NCI-H2029 (cell line): ENCODE data around the gene BRINP1.
A peak's percentile ranks its signal among the peaks of the same experiment; 100 is the strongest.
"Not testable (repeated sequence)": the region's sequence is repeated elsewhere in the genome, so short reads cannot be mapped to it uniquely, and the experiment has no call there.

Source experiments
- DNase-seq: peaks from one replicate; lab custom pipeline; 2025; lab: John Stamatoyannopoulos, UW

The BRINP1 gene

DNA sequence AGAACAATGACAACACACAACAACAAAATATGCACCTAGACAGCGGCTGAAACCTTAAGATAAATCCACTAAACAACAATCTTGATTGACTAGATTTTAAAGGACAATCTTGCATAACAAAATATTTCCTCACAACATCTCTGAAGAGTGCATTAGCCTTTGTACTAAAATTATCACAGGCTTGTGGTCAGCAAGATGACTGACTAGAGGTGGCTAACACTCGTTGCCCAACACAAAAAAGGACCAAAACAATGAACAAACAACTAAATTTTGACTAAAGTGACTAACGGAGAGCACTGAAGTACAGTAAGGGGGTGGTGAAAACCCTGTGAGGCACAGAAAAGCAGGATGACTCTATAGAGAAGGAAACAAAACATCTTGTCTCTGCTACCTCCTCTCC, 183.9 kb downstream of the BRINP1 start:
- DNase-seq, result no peak

DNA sequence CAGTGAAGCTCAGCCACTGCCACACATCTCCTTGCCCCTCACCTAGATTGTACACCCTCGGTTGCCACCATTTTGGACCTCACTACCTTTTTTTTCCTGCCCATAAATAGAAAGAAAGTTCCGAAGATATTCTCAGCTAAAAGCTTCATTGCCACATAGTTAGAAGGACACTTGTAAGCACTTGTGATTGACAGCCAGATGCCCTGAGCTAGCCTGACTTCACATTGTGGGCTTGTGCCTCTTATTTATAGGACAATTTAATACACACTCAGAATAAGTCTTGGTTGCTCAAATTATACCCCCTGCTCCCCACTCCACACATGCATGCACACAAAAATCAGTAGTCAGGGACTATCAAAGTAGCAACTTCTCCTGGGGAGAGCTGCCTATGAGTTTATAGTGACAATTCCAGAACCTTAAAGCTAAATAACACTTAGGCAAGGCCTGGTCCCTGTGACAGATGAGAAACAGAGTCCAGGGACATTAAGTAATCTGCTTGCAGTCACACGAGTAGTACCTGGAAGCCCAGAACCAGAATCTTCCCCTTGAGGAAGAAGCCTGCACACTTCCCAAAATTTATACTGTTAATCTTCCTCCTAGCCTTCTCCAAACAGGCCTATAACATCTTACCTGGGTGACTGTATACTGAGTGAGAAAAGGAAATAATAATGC, 184.8 kb downstream of the BRINP1 start:
- DNase-seq, result no peak

DNA sequence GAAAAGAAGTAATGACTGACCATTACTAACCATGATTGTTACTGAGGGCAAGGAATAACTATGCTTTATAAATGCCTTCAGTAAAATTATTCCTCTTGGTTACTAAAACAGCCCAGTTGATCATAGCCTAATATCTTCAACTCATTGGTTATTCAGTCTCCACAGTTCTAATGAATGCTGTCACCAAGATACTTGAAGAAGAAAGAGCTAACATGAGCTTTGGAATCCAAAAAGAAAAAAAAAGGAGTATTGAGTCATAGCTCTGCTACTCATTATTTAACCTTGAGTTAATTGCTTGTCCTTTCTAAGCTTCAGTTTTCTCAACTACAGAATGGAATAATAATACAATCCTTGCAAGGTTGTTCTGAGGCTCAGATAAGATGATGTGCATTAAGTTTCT, 187.7 kb downstream of the BRINP1 start:
- no peak for DNase-seq

DNA sequence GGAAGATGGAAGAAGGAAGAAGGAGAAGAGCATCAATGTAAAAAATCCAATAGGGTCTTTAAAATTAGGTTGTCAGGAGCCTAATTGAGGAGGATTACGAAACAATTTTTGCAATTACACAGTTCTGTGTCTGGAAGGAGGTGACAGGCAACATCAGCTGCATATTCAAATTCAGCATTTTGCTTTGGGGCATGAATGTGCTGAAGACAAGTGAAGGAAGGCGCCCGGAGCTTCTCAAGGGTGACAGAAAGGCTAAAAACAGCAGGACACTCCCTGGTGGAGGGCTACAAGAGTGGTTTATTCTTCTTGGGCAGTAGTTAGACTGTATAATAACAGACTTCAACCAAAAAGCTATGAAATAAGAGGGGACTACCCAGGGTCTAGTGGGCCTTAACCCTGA, 188.3 kb downstream of the BRINP1 start:
- DNase-seq, result no peak

DNA sequence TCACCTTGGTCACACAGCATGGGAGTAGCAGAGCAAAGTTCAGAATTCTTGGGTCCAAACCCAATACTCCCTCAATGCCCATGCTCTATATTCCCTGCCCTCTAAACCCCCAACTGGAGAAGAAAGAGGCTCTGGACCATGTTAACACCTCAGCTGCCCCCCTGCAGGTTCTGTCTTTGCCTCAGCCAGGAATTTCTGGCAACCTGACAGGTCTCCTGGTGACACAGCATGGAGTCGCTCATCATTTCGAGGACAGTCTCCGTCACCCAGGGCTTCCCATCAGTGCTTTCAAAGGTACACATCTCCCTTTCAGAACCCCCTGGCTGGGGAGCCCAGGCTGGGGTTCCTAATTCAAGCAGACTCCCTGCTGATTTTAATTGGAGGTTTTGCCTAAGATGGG, 189.5 kb downstream of the BRINP1 start:
- DNase-seq, result no peak

DNA sequence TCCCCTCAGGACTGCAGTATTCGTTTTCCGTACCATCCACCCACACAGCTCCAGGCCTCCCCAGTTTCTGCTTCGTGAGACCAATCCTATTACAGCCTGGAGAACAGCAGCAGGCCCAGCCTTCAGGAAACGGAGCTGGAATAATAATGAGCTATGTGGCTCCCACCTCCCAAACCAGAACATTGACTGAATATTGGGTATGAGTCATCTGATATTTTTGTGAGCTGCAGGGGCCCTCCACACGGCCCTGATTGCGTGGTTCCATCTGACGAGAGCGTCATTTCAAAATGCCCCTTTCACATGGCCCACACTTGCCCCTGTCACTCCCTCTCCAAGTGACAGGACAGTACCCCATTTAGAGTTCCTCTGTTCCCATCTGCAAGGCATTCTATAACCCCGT, 192.0 kb downstream of the BRINP1 start:
- no peak for DNase-seq

DNA sequence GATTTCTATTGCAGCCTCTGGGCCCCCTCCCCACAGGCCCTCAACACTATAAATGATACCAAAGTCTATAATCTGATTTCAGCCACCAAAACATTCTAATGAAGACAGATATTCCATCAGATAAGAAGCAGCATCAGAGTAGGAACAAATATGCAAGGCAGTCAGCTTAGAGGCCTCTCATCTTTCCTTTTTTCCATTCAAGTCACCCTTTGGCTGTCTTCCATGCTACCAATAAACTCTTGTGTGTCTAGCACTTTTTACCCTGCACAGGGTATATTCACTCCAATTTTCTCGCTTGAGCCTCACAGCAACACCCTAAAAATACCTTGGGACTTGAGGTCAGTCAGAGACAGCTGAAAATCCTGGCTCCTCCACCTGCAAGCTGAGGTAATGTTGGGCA, 193.7 kb downstream of the BRINP1 start:
- DNase-seq, result no peak

DNA sequence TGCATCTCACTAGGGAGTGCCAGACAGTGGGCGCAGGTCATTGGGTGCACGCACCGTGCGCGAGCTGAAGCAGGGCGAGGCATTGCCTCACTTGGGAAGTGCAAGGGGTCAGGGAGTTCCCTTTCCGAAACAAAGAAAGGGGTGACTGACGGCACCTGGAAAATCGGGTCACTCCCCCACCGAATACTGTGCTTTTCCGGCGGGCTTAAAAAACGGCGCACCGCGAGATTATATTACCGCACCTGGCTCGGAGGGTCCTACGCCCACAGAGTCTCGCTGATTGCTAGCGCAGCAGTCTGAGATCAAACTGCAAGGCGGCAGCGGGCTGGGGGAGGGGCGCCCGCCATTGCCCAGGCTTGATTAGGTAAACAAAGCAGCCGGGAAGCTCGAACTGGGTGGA, 200.0 kb downstream of the BRINP1 start:
- DNase-seq, result not testable (repeated sequence)

DNA sequence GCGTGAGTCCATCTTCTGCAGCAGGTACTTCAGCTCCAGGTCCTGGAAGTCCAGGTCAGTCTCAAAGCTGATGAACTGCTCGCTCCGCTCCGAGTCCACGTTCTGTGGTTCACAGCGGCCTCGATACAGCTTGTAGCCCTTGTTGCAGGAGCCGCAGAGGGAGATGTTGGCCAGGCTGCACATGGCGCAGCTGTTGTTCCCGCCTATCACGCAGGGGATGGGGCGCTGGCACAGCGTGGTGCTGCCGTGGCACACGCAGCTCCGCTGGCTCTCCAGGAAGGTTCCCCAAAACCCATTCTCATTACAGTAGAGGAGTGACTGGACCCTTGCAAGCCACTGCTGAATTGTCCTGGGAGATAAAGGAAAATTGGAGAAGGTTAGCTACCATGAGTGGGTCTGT, 201.4 kb downstream of the BRINP1 start:
- no peak for DNase-seq

DNA sequence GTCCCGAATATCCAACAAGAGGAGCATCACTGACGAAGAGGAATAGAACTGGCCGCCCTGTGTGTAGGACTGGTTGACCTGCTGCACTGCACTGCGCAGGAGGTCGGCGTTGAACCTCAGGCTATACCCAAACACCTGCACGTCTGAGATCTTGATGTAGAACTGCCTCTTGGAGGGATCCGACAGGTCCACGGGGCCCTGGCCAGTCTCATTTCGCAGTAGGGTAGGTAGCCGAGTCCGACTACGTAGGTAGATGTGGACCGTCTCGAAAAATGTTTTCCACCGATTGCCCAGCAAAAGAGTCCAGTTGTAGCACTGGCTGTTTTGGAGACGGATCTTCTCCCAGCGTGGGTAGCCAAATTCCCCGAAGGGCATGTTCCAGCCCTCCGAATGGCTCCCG, 202.0 kb downstream of the BRINP1 start:
- DNase-seq, result no peak

DNA sequence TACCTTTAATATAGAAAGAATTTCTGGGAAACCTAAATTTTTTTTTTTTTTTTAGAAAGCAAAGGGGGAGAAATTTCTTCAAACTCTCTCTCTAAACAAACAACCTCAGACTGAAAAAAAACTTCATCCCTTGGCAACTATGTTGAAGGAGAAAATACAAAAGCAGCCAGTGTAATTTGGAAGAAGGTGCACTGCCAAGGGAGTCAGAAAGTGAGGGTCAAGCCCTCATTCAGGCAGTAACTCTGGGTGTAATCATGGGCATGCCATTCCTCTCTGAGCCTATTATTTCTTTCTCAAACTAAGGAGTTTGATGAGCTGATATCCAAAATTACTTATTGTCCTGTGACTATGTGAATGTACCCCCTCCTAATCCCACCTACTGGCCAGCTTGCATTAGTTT, 203.1 kb downstream of the BRINP1 start:
- DNase-seq, result no peak

DNA sequence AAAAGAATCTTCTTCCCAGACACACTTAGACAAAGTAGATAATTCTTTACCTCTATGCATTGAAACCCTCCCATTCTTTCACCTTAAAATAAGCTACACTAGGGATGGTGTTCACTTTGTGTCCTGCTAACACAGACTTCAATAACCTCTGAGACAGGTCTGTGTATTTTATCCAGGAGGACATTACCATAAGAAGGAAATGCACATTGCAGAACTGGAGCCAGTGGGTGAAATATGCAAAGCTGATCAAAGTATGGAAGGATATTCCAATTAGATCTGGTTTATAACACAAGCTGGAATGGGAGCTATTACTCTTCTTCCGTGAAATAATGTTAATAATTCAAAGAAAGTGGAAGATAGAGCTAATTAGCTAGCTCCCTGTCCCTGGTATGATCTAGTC, 204.1 kb downstream of the BRINP1 start:
- no peak for DNase-seq

DNA sequence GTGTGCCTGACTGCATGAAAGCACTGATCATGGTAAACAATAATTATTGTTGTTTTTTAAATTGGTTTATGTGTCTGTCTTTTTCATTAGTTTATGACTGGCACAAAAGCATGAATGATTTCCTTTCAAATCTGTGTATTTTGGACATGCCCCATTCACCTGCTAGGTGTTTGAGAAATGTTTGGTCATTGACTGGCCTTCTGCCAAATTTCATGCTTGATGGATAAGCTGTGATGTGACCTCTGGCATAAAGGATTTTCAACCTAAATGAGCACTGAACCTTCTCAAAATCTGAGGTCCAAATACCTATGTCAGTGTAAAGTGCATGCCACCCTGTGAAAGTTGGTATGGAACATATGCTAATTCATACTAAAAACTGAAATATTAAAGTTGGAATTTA, 204.5 kb downstream of the BRINP1 start:
- DNase-seq, result peak; percentile 66

DNA sequence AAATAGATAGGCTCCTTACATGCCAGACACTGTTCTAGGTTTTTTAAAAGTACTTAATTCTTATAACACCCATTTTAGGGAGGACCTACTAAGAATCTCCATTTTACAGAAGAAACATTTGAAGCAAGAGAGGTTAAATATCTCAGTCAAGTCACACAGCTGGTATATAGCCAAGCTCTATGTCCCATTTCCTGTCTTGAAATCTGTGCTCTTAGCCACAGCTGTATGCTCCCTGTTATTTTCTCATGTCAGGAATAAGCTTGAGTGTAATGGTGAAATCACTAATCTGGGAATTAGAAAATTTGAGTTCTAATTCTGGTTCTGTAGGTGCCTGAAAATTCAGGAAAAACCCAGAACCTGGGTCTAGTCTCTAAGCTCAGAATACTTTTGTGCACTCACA, 208.7 kb downstream of the BRINP1 start:
- DNase-seq, result no peak

DNA sequence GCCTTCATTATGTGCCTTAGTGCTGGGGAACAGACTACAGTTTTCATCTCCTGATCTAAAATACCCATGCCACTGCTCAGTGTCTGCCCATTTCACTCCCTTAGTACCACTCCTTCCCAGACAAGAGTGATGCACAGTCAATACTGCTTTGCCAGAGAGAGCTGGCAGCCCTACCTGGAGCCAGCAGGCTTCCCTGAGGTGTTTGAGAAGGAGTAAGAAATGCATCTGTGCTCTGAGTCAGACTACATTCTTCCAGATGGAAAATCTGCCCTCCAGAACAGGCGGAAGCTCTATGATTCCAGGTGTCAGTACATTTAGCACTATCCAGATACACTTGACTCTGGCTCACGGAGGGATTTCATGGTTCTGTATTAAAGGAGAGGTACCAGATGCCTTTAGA, 209.8 kb downstream of the BRINP1 start:
- DNase-seq, result no peak

DNA sequence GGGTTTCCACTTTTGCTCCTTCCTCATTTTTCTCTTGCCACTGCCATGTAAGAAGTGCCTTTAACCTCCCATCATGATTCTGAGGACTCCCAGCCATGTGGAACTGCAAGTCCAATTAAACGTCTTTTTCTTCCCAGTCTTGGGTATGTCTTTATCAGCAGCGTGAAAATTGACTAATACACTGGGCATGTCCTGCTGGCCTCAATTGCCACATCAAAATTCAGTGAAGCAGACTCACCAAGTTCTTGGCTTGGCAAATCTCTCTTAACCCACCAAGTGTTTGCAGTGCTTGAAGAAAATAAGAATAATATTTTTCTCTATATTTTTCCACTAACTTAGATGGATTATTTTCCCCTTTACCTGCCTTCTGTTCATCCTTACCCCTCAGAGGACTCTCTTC, 212.0 kb downstream of the BRINP1 start:
- DNase-seq, result no peak

DNA sequence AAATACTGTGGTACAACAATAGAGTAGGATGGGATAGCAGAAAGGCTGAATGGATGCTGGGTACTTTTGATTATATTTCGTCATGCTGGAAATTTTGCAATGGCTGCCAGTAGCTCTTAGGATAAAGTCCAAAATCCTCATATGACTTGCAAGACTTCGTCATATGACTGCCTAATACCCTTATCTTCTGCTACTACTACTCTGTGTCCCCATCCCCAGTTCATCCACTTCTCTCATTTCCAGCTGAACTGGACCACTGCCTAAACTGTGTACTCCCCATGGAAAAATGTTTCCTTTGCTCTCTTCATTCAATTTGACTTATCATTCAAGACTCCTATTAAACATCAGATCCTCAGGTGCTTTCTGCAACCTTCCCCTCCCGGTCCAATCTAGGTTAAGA, 212.9 kb downstream of the BRINP1 start:
- no peak for DNase-seq

DNA sequence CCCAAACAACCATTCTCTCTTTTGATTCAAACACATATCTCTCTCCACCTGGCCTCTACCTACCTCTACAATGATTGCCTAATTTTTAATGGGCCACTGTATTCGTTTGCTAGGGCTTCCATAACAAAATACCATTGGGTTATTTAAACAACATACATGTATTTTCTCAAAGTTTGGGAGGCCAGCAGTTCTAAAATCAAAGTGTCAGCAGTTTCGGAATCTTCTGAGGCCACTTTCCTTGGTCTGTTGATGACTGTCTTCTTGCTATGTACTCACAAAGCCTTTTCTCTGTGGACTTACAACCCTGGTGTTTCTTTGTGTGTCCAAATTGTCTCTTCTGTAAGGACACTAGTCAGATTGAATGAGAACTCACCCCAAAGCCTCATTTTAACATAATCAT, 214.7 kb downstream of the BRINP1 start:
- DNase-seq, result no peak

DNA sequence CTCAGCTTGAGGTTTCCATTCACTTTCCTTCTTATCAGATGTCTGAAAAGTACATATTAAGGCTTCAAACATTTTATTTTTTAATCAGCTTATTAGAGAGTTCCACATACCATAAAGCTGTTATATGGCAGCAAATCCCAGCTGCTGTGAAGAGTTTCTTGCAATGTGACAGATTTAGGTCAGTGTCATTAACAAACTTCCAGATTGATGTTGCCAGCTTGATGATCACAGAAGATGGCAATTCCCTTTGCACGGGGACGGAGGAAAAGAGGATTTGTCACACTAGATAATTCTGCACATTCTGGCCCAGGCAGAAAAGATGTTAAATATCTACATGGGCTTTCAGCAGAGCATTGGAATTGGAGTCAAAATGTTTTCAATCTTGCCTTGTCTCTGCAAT, 215.8 kb downstream of the BRINP1 start:
- no peak for DNase-seq

DNA sequence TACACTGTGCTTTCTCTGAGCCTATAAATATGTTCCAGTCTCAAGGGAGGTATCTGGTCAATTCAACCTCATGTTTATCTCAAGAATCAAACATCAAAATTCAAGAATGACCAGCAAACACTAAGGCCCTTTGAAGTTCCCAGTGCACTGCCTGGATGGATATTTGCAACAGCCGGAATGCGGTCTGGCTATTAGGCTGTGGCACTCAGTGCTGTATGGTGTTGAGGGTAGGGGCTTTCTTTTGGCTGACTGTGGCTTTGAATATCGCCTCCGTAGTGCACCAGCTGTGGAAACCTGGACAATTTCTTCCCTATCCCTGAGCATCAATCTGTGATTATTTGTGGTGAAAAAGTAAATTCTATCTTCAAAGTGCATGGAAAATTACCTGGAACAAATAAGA, 220.4 kb downstream of the BRINP1 start:
- no peak for DNase-seq

DNA sequence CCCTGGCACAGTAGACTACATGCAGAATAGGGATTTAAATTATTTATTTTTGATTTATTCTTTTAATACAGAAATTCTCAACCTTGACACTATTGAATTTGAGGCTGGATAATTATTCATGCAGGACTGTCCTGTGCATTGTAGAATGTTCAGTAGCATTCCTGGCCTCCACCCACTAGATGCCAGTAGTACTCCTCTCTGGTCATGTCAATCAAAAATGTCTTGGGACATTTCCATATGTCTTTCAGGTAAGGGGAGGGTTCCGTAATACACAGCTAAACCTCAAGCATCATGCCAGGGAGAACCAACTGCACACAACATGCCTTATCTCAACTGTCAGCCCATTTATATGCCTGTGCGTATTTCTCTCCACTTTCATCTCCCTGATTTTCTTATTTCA, 231.8 kb downstream of the BRINP1 start:
- no peak for DNase-seq

DNA sequence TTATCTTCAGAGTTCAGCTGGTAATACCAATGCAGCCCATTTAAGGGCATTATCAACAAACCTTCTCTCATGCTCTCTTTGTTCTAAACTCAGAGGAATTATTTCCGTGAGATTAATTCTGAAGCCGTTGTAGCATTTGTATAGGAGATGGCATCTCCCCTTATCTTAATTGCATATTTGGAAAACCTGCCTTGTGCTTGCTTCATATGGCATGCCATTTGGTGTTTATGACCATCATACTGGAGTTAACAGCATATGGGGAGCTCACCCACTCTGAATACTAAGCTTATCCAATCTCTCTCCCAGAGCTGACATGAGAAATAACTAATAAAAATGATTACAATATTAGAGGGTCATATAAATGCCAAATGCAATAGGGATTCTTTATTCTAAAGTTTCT, 243.2 kb downstream of the BRINP1 start:
- DNase-seq, result no peak

DNA sequence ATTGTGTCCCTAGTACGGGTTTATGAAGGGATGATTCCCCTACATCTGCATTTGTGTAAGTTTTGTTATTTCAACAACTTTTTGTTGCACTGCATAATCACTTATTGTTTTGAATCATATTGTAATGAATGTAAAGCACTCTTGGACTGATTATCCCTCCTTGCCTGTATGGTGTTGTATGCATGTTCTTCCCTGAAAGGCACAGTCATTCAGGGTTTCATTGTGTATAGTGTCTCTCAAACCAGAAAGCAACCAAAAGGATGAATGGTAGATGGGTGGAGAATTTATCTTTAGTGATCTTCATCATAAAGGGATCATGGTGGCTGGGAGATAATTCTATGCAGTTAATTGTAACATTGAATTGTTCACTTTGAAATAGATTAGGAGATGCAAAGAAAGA, 247.3 kb downstream of the BRINP1 start:
- no peak for DNase-seq

DNA sequence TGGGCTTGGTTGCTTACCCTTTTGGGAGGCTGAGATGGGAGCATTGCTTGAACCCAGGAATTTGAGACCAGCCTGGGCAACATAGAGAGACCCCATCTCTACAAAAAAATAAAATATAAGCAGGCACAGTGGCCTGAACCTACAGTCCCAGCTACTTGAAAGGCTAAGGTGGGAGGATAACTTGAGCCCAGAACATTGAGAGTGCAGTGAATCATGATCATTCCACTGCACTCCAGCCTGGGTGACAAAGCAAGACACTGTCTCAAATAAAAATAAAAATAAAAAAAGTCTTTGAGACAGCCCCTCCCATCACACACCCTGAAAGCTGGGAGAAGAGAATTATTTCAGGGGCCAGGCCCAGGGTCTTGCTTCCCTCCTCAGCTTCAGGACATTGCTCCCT, 251.8 kb downstream of the BRINP1 start:
- DNase-seq, result no peak
